Spleen (tissue), 11 donors: Measurements from ENCODE around the gene NKG7. TPM values are rescaled to one million over a fixed set of nuclear protein-coding genes. Genes with fewer than 3 reads are reported as not detected.

Source experiments
- DNase-seq: peaks from one replicate; pipeline ENCODE4 v3.0.0-alpha.2; 2020
- H3K27ac ChIP-seq, 8 donors: fragments of 200-600 bp; sonication (generic) in 7 of 8; 1 replicate in 4 of 8; 2 replicates in 4 of 8; pipeline versions ENCODE4 v1.5.0 to v1.8.0; 2016 to 2021; ENCODE audit warnings: inconsistent platforms in 4 of 8, mild to moderate bottlenecking in 4 of 8, moderate library complexity in 1 of 8
- H3K27me3 ChIP-seq, 7 donors: fragments of 200-600 bp; sonication (generic) in 6 of 7; replicated peaks in 1 of 7; 1 replicate in 4 of 7; 2 replicates in 3 of 7; pipeline versions ENCODE4 v1.5.0 to v1.8.0; 2016 to 2021; ENCODE audit warnings: inconsistent platforms in 3 of 7, mild to moderate bottlenecking in 1 of 7
- H3K36me3 ChIP-seq, 6 donors: fragments of 200-600 bp; sonication (generic) in 5 of 6; 1 replicate in 4 of 6; 2 replicates in 2 of 6; pipeline versions ENCODE4 v1.5.0 to v1.8.0; 2016 to 2021; ENCODE audit warnings: inconsistent platforms in 2 of 6
- H3K4me1 ChIP-seq, 6 donors: fragments of 200-600 bp; sonication (generic) in 5 of 6; 1 replicate in 3 of 6; 2 replicates in 3 of 6; pipeline versions ENCODE4 v1.5.0 to v1.8.0; 2016 to 2021; ENCODE audit warnings: inconsistent platforms in 3 of 6
- H3K4me3 ChIP-seq, 8 donors: fragments of 200-600 bp; sonication (generic) in 7 of 8; 1 replicate in 4 of 8; 2 replicates in 4 of 8; pipeline versions ENCODE4 v1.5.0 to v1.8.0; 2016 to 2021; ENCODE audit warnings: inconsistent platforms in 4 of 8, mild to moderate bottlenecking in 4 of 8, moderate library complexity in 2 of 8
- H3K9me3 ChIP-seq, 8 donors: fragments of 200-600 bp; sonication (generic) in 7 of 8; 1 replicate in 4 of 8; 2 replicates in 4 of 8; pipeline versions ENCODE4 v1.5.0 to v1.8.0; 2016 to 2021; ENCODE audit warnings: inconsistent platforms in 4 of 8
- POLR2A ChIP-seq, 3 donors: fragments of 450-650 bp; IDR thresholded peaks; one replicate each; pipeline ENCODE4 v1.5.1; 2017; ENCODE audit warnings: antibody characterized with exemption in 3 of 3, mild to moderate bottlenecking in 1 of 3
- POLR2AphosphoS5 ChIP-seq, 3 donors: sonication (generic); formaldehyde crosslinking; IDR thresholded peaks; one replicate each; pipeline ENCODE4 v1.5.1; 2017; ENCODE audit warnings: antibody characterized with exemption in 3 of 3
- whole genome bisulfite sequencing, 5 donors: extraction: QIAGEN DNeasy Blood & Tissue Kit in 3 of 5; methylation state at CpG; one replicate each; pipeline versions ENCODE4 v1.1.5 to v1.1.7; 2013 to 2018; 5-methylcytosine and 5-hydroxymethylcytosine counted together
- intact Hi-C: fragments of 100-400 bp; cut with DNase I; formaldehyde crosslinking; loops from one replicate; pipeline ENCODE4 v1.15.0; 2023; ENCODE audit warnings: low total_unique reads
- polyA plus RNA-seq, 3 donors: library from polyadenylated mRNA; stranded (reverse); fragments of 200-250 nt; gene quantifications; one replicate each; pipeline ENCODE4 v1.2.1, GENCODE V29; 2013
- total RNA-seq, 7 donors: library from RNA; depleted of rRNA in 3 of 7; stranded (reverse); fragments of >200 nt in 3 of 7; fragmentation: NEBNext Ultra II Directional in 4 of 7; extraction: Animal tissue kit (Norgen Biotek cat#: 25700) in 4 of 7; gene quantifications; one replicate each; pipeline versions ENCODE4 v1.1.0 to v1.2.1, GENCODE V29; 2016 to 2021
- TF ChIP-seq, protein P1 (sequence below), 11 experiments: fragments of 200-600 bp in 7 of 11; fragments of 450-650 bp in 4 of 11; sonication (generic) in 4 of 11; IDR thresholded peaks in 8 of 11; conservative IDR thresholded peaks in 3 of 11; 1 replicate in 7 of 11; 2 replicates in 4 of 11; pipeline versions ENCODE4 v1.4.0 to v1.8.0; 2016 to 2021; ENCODE audit warnings: antibody characterized with exemption in 11 of 11, inconsistent platforms in 4 of 11, mild to moderate bottlenecking in 1 of 11
- donor health status: healthy with polysubstance abuse.
- donor health status: DM: no; HTN: no; CAD: no; lungs with moderate emphysema.
- donor health status: DM: no; HTN: no; CAD: no.
- donor health status: Bipolar disorder and iron deficiency.
- donor health status: healthy.
- donor health status: DM: no; HTN: no; CAD: no.
- donor health status: DM: yes; HTN: yes; CAD: no.

NKG7 gene
- total and polyA plus RNA-seq, 10 donors: 30.8 to 144 (median 75.1) TPM

- peaks cover 0 to 59% (median 22%) of the 10 kb centered on the region in 6 donors for H3K36me3 ChIP-seq
- peaks cover 0 to 43% (median 13%) of the 10 kb centered on the region in 6 donors for H3K4me1 ChIP-seq
- no peak overlapping the region for H3K4me3 ChIP-seq
- WGBS, 5 donors: 93 to 98% (median 96%) methylated on average over 9 of the region's 9 CpGs
- TF ChIP-seq, protein P1, sequence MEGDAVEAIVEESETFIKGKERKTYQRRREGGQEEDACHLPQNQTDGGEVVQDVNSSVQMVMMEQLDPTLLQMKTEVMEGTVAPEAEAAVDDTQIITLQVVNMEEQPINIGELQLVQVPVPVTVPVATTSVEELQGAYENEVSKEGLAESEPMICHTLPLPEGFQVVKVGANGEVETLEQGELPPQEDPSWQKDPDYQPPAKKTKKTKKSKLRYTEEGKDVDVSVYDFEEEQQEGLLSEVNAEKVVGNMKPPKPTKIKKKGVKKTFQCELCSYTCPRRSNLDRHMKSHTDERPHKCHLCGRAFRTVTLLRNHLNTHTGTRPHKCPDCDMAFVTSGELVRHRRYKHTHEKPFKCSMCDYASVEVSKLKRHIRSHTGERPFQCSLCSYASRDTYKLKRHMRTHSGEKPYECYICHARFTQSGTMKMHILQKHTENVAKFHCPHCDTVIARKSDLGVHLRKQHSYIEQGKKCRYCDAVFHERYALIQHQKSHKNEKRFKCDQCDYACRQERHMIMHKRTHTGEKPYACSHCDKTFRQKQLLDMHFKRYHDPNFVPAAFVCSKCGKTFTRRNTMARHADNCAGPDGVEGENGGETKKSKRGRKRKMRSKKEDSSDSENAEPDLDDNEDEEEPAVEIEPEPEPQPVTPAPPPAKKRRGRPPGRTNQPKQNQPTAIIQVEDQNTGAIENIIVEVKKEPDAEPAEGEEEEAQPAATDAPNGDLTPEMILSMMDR (IDR thresholded peaks at IDR 0.05 in 8 of 11, conservative IDR thresholded peaks at IDR 0.05 in 3 of 11): no peak
- no peak for TF ChIP-seq POLR2AphosphoS5 (IDR thresholded peaks at IDR 0.05)
- TF ChIP-seq POLR2A (IDR thresholded peaks at IDR 0.05): no peak
- no peaks in the 10 kb centered on the region for H3K9me3 ChIP-seq
- H3K27me3 ChIP-seq: peaks cover 0 to 10% (median 0%) of the 10 kb centered on the region in 7 donors
- H3K27ac ChIP-seq: peak overlapping the region in 6 of 8 donors; percentile 32 to 73 (median 60)
- intact Hi-C loops: loop anchor here (10.0 kb wide), 1 partner anchor 50 kb away; the partner anchor contains the start of gene C19orf84
- no peak for DNase-seq
These were observed 27.3 kb downstream of the NKG7 start for GRCh38 chr19:51345076-51345620.

DNA sequence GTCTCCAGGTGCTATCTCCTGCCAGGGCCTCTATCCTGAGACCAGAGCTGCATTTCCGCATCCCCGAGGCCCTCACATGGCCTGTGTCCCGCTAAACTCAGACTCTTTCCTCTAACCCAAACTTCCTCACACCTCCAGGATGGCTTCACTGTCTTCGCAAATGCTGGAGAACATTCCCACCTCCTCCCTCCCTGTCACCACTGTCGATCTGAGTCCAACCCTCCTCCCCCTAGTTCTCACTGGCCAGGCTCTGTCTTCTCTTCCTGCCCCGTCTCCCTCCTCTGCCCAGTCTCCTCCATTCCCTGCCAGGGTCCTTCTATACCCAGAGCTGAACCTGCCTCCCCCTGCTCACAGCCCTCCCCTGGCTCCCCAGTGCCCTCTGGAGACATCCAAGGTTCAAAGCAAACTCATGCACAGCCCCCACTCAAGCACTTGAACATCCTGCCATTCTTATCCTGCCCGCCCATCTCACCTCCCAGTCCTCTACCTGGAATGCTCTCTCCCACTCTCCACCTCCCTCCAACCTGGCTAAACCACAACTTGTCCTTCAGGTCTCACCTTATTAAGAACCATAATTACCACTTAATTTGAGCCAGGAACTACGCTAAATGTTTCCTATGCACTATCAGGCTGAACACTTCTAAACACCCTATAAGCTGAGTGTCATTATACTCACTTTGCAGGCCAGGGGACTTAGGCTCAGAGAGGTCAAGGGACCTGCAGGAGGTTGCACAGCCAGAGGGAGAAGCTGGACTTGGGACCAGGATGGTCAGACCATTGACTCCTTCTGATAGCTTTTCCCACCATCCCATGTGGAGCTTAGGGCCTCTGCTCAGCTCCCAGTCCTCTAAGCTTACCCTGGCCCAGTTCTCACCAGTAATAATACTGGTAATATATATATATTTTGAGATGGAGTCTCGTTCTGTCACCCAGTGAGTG lies 29.6 kb downstream of the NKG7 start:
- TF ChIP-seq POLR2A (IDR thresholded peaks at IDR 0.05): no peak
- no peak for TF ChIP-seq POLR2AphosphoS5 (IDR thresholded peaks at IDR 0.05)
- TF ChIP-seq, protein P1 (IDR thresholded peaks at IDR 0.05 in 8 of 11, conservative IDR thresholded peaks at IDR 0.05 in 3 of 11): no peak
- 52 to 62% (median 60%) methylated on average over 9 of the region's 9 CpGs for WGBS, 5 donors
- intact Hi-C loops: loop anchor here (10.0 kb wide), 1 partner anchor 52 kb away; the partner anchor contains the start of gene C19orf84

GRCh38 chr19:51341976-51342580 lies 30.4 kb downstream of the NKG7 start, which contains the start of gene VSIG10L:
TSS of gene VSIG10L (minus strand) at chr19:51342139. CDS start at chr19:51342124, 15 bp downstream.
- H3K9me3 ChIP-seq: no peaks in the 10 kb centered on the region
- H3K4me1 ChIP-seq: peaks cover 9 to 63% (median 30%) of the 10 kb centered on the region in 6 donors
- H3K36me3 ChIP-seq: peaks cover 0 to 28% (median 13%) of the 10 kb centered on the region in 6 donors
- TF ChIP-seq POLR2AphosphoS5 (IDR thresholded peaks at IDR 0.05) (no peak), POLR2A (IDR thresholded peaks at IDR 0.05) (no peak)
- TF ChIP-seq, protein P1 (IDR thresholded peaks at IDR 0.05 in 8 of 11, conservative IDR thresholded peaks at IDR 0.05 in 3 of 11): no peak
- H3K4me3 ChIP-seq: no peak within 1 kb of the TSS
- WGBS, 5 donors: 58 to 71% (median 58%) methylated on average over 3 of the region's 3 CpGs
- intact Hi-C loops: loop anchor here (10.0 kb wide), 1 partner anchor 53 kb away; the partner anchor contains the start of gene C19orf84
- H3K27ac ChIP-seq: peak within 1 kb of the TSS in 2 of 8 donors; percentile 7 to 33
- peaks cover 0 to 12% (median 0%) of the 10 kb centered on the region in 7 donors for H3K27me3 ChIP-seq
- DNase-seq: no peak

More for the DNA sequence above, 29.6 kb downstream of the NKG7 start:
- no peaks in the 10 kb centered on the region for H3K9me3 ChIP-seq
- DNase-seq: no peak
- peak overlapping the region in 2 of 8 donors; percentile 7 to 33 for H3K27ac ChIP-seq
- no peak overlapping the region for H3K4me3 ChIP-seq
- H3K4me1 ChIP-seq: peaks cover 9 to 63% (median 30%) of the 10 kb centered on the region in 6 donors
- peaks cover 0 to 37% (median 18%) of the 10 kb centered on the region in 6 donors for H3K36me3 ChIP-seq
- peaks cover 0 to 12% (median 0%) of the 10 kb centered on the region in 7 donors for H3K27me3 ChIP-seq
